RPMI8226 (cell line): Measurements from ENCODE around the gene CLMP.

Experiments
- DNase-seq: peaks from one replicate; pipeline ENCODE4 v3.0.0-alpha.2; 2015

CLMP gene

GRCh38 chr11:123052901-123053721 lies 141.9 kb downstream of the CLMP start:
- DNase-seq, result no peak

GRCh38 chr11:123051634-123052033 lies 143.4 kb downstream of the CLMP start:
- no peak for DNase-seq

- DNase-seq, result no peak
Observed at GRCh38 chr11:123051146-123051545, 143.9 kb downstream of the CLMP start.

GRCh38 chr11:123047947-123048293 lies 147.1 kb downstream of the CLMP start:
- DNase-seq, result no peak

- no peak for DNase-seq
Observed at GRCh38 chr11:123047266-123047946, 147.6 kb downstream of the CLMP start.

DNA sequence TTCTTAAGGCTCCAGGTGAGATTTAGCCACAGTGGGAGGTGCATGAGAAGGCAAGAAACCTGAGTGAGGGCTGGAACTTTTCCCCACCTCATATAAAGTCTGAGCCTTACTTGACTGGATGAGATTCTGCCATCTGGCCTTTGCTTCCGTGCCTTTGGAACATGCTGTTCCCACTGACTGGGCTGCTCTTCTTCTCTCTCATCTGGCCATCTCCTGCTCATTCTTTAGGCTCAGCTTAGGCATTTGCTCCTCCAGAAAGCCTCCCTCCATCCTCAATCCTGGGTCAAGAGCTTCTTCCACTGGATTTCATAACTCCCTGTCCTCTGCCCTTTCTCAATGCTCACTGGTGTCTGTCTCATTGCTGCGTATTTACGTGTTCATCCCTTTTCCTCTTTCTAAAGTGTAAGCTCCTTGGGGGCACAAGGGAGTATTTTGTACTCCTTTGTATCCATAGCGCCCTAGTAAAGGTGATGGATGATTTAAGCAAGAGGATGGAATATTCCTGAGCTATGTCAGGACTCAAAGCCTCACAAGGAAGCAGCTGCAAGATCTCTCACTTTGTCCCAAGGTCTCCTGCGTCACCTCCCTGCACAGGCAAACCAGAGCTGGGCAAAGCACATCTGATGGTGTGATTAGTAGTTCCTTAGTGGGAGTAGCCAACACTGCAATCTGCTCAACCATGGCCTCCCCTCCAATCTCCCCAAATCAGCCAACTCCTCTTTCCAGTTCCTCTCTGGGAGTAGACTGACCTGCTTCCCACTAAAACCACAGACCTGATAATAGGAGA lies 148.4 kb downstream of the CLMP start:
- no peak for DNase-seq

DNA sequence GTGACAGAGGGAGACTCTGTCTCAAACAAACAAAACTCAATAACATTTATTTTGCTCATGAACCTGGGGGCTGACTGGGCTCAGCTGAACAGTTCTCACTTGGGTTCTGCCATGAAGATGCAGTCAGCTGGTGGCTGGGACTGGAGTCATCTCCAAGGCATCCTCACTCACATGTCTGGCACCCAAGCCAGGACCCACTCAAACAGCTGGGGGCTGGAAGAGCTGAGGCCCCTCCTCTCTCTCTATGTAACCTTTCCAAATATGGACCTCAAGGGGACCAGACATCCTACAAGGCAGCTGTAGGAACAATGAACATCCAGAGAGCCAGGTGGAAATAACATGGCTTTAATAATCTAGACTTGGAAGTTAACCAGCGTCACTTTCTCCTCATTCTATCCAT lies 149.9 kb downstream of the CLMP start:
- no peak for DNase-seq

GRCh38 chr11:123041185-123041584 lies 153.9 kb downstream of the CLMP start:
- DNase-seq, result no peak

- DNase-seq, result no peak
Observed at GRCh38 chr11:123040111-123040432, 155.0 kb downstream of the CLMP start.

GRCh38 chr11:123035831-123036230 lies 159.2 kb downstream of the CLMP start:
- DNase-seq, result no peak

GRCh38 chr11:123034597-123034996 lies 160.5 kb downstream of the CLMP start:
- DNase-seq, result no peak

DNA sequence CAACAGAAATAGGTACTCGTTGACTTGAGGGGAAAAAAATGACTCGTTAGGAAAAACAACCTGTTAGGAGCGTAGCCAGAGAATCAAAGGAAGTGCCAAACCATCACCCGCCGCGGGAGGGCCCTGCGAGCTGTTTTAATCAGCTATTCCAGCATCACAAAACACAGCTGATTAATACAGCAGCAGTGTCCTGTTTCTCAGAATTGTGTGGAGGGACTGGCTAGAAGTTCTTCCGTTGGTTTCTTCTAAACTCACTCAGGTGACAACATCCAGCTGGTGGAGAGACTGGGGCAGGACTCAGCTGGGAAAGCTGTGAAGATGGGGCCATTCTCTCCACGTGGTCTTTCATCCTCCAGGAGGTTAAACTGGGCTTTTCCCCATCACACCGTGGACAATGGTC lies 161.2 kb downstream of the CLMP start:
- peak; percentile 30 for DNase-seq

DNA sequence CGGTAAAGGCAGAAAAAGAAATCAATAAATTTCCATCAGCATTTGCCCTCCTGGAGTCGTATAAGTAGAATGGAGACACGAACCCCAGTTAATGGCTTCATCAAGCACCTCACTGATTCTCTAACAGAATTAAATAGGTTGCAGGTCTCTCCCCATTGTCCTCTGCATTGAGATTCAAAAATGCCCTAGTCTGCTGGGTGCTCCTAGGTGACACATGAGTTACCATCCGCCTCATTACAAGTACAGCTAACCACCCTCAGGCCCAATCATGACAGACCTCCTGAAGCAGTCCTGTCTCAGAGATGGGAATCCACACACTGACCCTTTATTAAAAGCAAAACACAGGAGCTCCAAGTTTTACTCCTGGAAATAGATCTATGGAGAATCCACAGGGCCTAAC lies 164.5 kb downstream of the CLMP start:
- DNase-seq, result no peak

DNA sequence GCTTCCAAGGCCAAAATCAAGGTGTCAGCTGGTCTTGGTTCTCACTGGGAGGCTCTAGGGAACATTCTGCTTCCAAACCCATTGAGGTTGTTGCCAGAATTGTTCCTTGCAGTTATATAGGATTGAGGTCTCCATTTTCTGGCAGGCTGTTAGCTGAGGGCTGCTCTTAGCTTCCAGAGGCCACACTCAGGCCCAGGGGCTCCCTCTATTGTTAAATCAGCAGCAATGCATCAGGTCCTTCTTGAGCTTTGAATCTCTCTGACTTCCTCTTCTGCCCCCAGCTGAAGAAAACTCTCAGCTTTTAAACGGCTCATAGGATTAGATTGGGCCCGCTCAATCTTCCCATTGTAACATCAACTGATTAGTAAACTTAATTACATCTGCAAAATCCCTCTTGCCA lies 174.1 kb downstream of the CLMP start:
- peak; percentile 66 for DNase-seq
